Sigmoid colon (tissue), 4 donors: Measurements from ENCODE around the gene GPR22.

ENCODE experiments used
- CTCF ChIP-seq, 4 experiments: fragments of 450-650 bp in 3 of 4; fragments of 200-600 bp in 1 of 4; IDR thresholded peaks; one replicate each; pipeline ENCODE4 v1.5.1; 2016 to 2019; ENCODE audit warnings: antibody characterized with exemption in 4 of 4, mild to moderate bottlenecking in 3 of 4, moderate library complexity in 2 of 4
- EP300 ChIP-seq, 4 donors: sonication (generic); formaldehyde crosslinking; IDR thresholded peaks; one replicate each; pipeline ENCODE4 v1.6.1; 2017; ENCODE audit warnings: antibody characterized with exemption in 4 of 4
- POLR2A ChIP-seq, 2 donors: fragments of 450-650 bp; IDR thresholded peaks; one replicate each; pipeline ENCODE4 v1.6.1; 2016; ENCODE audit warnings: antibody characterized with exemption in 2 of 2, mild to moderate bottlenecking in 2 of 2, moderate library complexity in 2 of 2

GRCh38 chr7:107494884-107495283 is 25.0 kb downstream of the GPR22 start:
- TF ChIP-seq CTCF (IDR thresholded peaks at IDR 0.05) (no peak), EP300 (IDR thresholded peaks at IDR 0.05) (no peak), POLR2A (IDR thresholded peaks at IDR 0.05) (no peak)
